HepG2 (cell line): ENCODE measurements around the gene MRPL28. TPM values are rescaled to one million over a fixed set of nuclear protein-coding genes. Genes with fewer than 3 reads are reported as not detected.
A peak's percentile ranks its signal among the peaks of the same experiment; 100 is the strongest.

Source experiments
- JUND ChIP-seq: sonication (generic); formaldehyde crosslinking; IDR thresholded peaks from 2 replicates; pipeline ENCODE4 v1.8.0; 2022; ENCODE audit warnings: mild to moderate bottlenecking, missing genetic modification reagents
- PCBP2 ChIP-seq: fragments of 200-400 bp; formaldehyde crosslinking; optimal IDR thresholded peaks from 2 replicates; pipeline ENCODE3; 2018; ENCODE audit warnings: low read length, low read depth; ENCODE audit not compliant: poor library complexity, severe bottlenecking
- RFXANK ChIP-seq: IDR thresholded peaks from 2 replicates; pipeline ENCODE4 v1.6.1; 2016
- THAP9 ChIP-seq: sonication (generic); formaldehyde crosslinking; IDR thresholded peaks from 2 replicates; pipeline ENCODE4; 2020; ENCODE audit warnings: missing genetic modification reagents, mild to moderate bottlenecking, borderline replicate concordance
- ZFP36L1 ChIP-seq: sonication (generic); formaldehyde crosslinking; IDR thresholded peaks from 2 replicates; pipeline ENCODE4 v1.8.0; 2022; ENCODE audit warnings: mild to moderate bottlenecking, missing genetic modification reagents, moderate library complexity
- ZNF207 ChIP-seq: fragments of 450-650 bp; IDR thresholded peaks from 2 replicates; pipeline ENCODE4 v1.6.1; 2016; ENCODE audit warnings: antibody characterized with exemption, borderline replicate concordance
- ZNF225 ChIP-seq: sonication (generic); formaldehyde crosslinking; IDR thresholded peaks from 2 replicates; pipeline ENCODE4 v1.4.0; 2020; ENCODE audit warnings: mild to moderate bottlenecking, missing genetic modification reagents
- ZNF33A ChIP-seq: sonication (generic); formaldehyde crosslinking; IDR thresholded peaks from 2 replicates; pipeline ENCODE4 v1.5.1; 2020; ENCODE audit warnings: missing genetic modification reagents, mild to moderate bottlenecking, moderate library complexity, borderline replicate concordance
- ZNF367 ChIP-seq: sonication (generic); formaldehyde crosslinking; IDR thresholded peaks from 2 replicates; pipeline ENCODE4 v1.4.0; 2020; ENCODE audit warnings: missing genetic modification reagents, borderline replicate concordance
- ZNF441 ChIP-seq: sonication (generic); formaldehyde crosslinking; IDR thresholded peaks from 2 replicates; pipeline ENCODE4 v1.7.0; 2021; ENCODE audit warnings: missing genetic modification reagents, borderline replicate concordance
- ZNF556 ChIP-seq: sonication (generic); formaldehyde crosslinking; IDR thresholded peaks from 2 replicates; pipeline ENCODE4 v1.4.0; 2020; ENCODE audit warnings: mild to moderate bottlenecking, missing genetic modification reagents, borderline replicate concordance
- ZNF773 ChIP-seq: sonication (generic); formaldehyde crosslinking; IDR thresholded peaks from 2 replicates; pipeline ENCODE4 v1.4.0; 2020; ENCODE audit warnings: missing genetic modification reagents, borderline replicate concordance
- ZNF879 ChIP-seq: sonication (generic); formaldehyde crosslinking; IDR thresholded peaks from 2 replicates; pipeline ENCODE4 v1.8.1; 2023; ENCODE audit warnings: missing genetic modification reagents
- ZSCAN30 ChIP-seq: sonication (generic); formaldehyde crosslinking; IDR thresholded peaks from 2 replicates; pipeline ENCODE4 v1.5.0; 2020; ENCODE audit warnings: mild to moderate bottlenecking, missing genetic modification reagents
- polyA plus RNA-seq, 8 experiments: library from polyadenylated mRNA; depleted of rRNA in 3 of 8; stranded (reverse) in 7 of 8; unstranded in 1 of 8; fragments of >200 nt; fragmentation: Illumina TruSeq in 4 of 8; extraction: Trizol in 4 of 8; gene quantifications; 2 replicates each; pipeline versions ENCODE4 v1.2.1 to v1.2.3, GENCODE V29; 2011 to 2016; ENCODE audit warnings: low read depth in 4 of 8, missing spikeins in 1 of 8, mixed read lengths in 1 of 8; ENCODE audit not compliant: insufficient read depth in 1 of 8
- total RNA-seq, 5 experiments: library from RNA; depleted of rRNA; stranded (reverse); fragments of >200 nt; fragmentation: Illumina TruSeq; extraction: Trizol; gene quantifications; 2 replicates each; pipeline ENCODE4 v1.2.3, GENCODE V29; 2016; ENCODE audit warnings: low read depth in 1 of 5
- TF ChIP-seq, protein P1 (sequence below), 2 experiments: IDR thresholded peaks; 2 replicates each; pipeline ENCODE4 v1.6.1; 2011 to 2012; ENCODE audit warnings: low read length in 2 of 2, borderline replicate concordance in 1 of 2, low read depth in 1 of 2, mild to moderate bottlenecking in 1 of 2, moderate library complexity in 1 of 2
- TF ChIP-seq, protein P2 (sequence below): IDR thresholded peaks from 2 replicates; pipeline ENCODE4 v1.6.1; 2016; ENCODE audit warnings: missing compliant biosample characterization, missing genetic modification reagents, borderline replicate concordance
- TF ChIP-seq, protein P3 (sequence below): sonication (generic); formaldehyde crosslinking; IDR thresholded peaks from 2 replicates; pipeline ENCODE4 v1.4.0; 2020; ENCODE audit warnings: missing genetic modification reagents

The MRPL28 gene
- total and polyA plus RNA-seq, 2 of the 13 experiments (the other 11 are each of a cell fraction or from before 2014, with no cell fraction given): 114 to 135 TPM

GRCh38 chr16:342455-343213, 27.7 kb downstream of the MRPL28 start (continued):
- TF ChIP-seq, protein P1, sequence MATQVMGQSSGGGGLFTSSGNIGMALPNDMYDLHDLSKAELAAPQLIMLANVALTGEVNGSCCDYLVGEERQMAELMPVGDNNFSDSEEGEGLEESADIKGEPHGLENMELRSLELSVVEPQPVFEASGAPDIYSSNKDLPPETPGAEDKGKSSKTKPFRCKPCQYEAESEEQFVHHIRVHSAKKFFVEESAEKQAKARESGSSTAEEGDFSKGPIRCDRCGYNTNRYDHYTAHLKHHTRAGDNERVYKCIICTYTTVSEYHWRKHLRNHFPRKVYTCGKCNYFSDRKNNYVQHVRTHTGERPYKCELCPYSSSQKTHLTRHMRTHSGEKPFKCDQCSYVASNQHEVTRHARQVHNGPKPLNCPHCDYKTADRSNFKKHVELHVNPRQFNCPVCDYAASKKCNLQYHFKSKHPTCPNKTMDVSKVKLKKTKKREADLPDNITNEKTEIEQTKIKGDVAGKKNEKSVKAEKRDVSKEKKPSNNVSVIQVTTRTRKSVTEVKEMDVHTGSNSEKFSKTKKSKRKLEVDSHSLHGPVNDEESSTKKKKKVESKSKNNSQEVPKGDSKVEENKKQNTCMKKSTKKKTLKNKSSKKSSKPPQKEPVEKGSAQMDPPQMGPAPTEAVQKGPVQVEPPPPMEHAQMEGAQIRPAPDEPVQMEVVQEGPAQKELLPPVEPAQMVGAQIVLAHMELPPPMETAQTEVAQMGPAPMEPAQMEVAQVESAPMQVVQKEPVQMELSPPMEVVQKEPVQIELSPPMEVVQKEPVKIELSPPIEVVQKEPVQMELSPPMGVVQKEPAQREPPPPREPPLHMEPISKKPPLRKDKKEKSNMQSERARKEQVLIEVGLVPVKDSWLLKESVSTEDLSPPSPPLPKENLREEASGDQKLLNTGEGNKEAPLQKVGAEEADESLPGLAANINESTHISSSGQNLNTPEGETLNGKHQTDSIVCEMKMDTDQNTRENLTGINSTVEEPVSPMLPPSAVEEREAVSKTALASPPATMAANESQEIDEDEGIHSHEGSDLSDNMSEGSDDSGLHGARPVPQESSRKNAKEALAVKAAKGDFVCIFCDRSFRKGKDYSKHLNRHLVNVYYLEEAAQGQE (IDR thresholded peaks at IDR 0.05; ENCODE audit: borderline replicate concordance in 1 of 2, low read depth in 1 of 2, low read length in 2 of 2): no peak
- TF ChIP-seq, protein P2, sequence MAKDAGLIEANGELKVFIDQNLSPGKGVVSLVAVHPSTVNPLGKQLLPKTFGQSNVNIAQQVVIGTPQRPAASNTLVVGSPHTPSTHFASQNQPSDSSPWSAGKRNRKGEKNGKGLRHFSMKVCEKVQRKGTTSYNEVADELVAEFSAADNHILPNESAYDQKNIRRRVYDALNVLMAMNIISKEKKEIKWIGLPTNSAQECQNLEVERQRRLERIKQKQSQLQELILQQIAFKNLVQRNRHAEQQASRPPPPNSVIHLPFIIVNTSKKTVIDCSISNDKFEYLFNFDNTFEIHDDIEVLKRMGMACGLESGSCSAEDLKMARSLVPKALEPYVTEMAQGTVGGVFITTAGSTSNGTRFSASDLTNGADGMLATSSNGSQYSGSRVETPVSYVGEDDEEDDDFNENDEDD (CRISPR knock-in tag): peak; percentile 75; the same call in 1 of the 2 replicates
- TF ChIP-seq ZNF225 (CRISPR knock-in tag) (0 out of 2 replicates have a peak, but pooled peaks have one; percentile 35), ZFP36L1 (CRISPR knock-in tag) (no peak), ZNF556 (CRISPR knock-in tag) (peak; percentile 53; the same call in 1 of the 2 replicates), THAP9 (CRISPR knock-in tag) (peak; percentile 65; the same call in 1 of the 2 replicates), ZNF441 (CRISPR knock-in tag) (no peak), ZNF33A (no peak), ZNF879 (CRISPR knock-in tag) (no peak), JUND (CRISPR knock-in tag) (peak; percentile 45; the same call in 1 of the 2 replicates), ZNF207 (no peak), PCBP2 (no peak), ZNF773 (no peak), RFXANK (CRISPR knock-in tag) (no peak), ZSCAN30 (CRISPR knock-in tag) (no peak), ZNF367 (CRISPR knock-in tag) (no peak)
- TF ChIP-seq, protein P3, sequence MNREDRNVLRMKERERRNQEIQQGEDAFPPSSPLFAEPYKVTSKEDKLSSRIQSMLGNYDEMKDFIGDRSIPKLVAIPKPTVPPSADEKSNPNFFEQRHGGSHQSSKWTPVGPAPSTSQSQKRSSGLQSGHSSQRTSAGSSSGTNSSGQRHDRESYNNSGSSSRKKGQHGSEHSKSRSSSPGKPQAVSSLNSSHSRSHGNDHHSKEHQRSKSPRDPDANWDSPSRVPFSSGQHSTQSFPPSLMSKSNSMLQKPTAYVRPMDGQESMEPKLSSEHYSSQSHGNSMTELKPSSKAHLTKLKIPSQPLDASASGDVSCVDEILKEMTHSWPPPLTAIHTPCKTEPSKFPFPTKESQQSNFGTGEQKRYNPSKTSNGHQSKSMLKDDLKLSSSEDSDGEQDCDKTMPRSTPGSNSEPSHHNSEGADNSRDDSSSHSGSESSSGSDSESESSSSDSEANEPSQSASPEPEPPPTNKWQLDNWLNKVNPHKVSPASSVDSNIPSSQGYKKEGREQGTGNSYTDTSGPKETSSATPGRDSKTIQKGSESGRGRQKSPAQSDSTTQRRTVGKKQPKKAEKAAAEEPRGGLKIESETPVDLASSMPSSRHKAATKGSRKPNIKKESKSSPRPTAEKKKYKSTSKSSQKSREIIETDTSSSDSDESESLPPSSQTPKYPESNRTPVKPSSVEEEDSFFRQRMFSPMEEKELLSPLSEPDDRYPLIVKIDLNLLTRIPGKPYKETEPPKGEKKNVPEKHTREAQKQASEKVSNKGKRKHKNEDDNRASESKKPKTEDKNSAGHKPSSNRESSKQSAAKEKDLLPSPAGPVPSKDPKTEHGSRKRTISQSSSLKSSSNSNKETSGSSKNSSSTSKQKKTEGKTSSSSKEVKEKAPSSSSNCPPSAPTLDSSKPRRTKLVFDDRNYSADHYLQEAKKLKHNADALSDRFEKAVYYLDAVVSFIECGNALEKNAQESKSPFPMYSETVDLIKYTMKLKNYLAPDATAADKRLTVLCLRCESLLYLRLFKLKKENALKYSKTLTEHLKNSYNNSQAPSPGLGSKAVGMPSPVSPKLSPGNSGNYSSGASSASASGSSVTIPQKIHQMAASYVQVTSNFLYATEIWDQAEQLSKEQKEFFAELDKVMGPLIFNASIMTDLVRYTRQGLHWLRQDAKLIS (CRISPR knock-in tag): peak; percentile 62; the same call in 1 of the 2 replicates
